Measurements from ENCODE around the gene SH3RF3.

- no peak for TF ChIP-seq TEAD1 (CRISPR knock-in tag; IDR thresholded peaks at IDR 0.05)
- no peak for TF ChIP-seq CBFB (CRISPR knock-in tag; IDR thresholded peaks at IDR 0.05)
Observed at GRCh38 chr2:109202486-109202885, 73.5 kb downstream of the SH3RF3 start.
